ENCODE results near the gene SLC10A3. TPM values are rescaled to one million over a fixed set of nuclear protein-coding genes. Genes with fewer than 3 reads are reported as not detected.
"Not testable (repeated sequence)": the region's sequence is repeated elsewhere in the genome, so short reads cannot be mapped to it uniquely, and the experiment has no call there.

SLC10A3 gene
- polyA plus RNA-seq, 3 donors from 2014 or later = 53.1 to 110 (median 91.1) TPM

- no peaks in the 10 kb centered on the region for H3K9me3 Mint-ChIP-seq
- no peak overlapping the region for H3K4me3 Mint-ChIP-seq
- H3K27ac Mint-ChIP-seq = no peak overlapping the region
- H3K4me1 Mint-ChIP-seq = no peaks in the 10 kb centered on the region
- no peaks in the 10 kb centered on the region for H3K36me3 Mint-ChIP-seq
- H3K27me3 Mint-ChIP-seq (ENCODE audit: low read depth in 3 of 3) = peaks cover 1 to 7% (median 4%) of the 10 kb centered on the region in 3 donors
- DNase-seq = no peak
Observed at GRCh38 chrX:154502098-154502497, 11.7 kb upstream of the SLC10A3 start.

- H3K4me3 Mint-ChIP-seq; H3K27ac Mint-ChIP-seq; H3K9me3 Mint-ChIP-seq; H3K36me3 Mint-ChIP-seq; H3K4me1 Mint-ChIP-seq; H3K27me3 Mint-ChIP-seq (ENCODE audit: low read depth in 3 of 3); DNase-seq: not testable (repeated sequence)
Observed at GRCh38 chrX:154501423-154501822, 11.0 kb upstream of the SLC10A3 start.

- DNase-seq; H3K27me3 Mint-ChIP-seq (ENCODE audit: low read depth in 3 of 3); H3K36me3 Mint-ChIP-seq; H3K4me3 Mint-ChIP-seq; H3K9me3 Mint-ChIP-seq; H3K4me1 Mint-ChIP-seq; H3K27ac Mint-ChIP-seq: not testable (repeated sequence)
Observed at GRCh38 chrX:154496591-154497137, 6.2 kb upstream of the SLC10A3 start.

- peaks cover 0 to 8% of the 10 kb centered on the region in 2 donors for H3K4me1 Mint-ChIP-seq
- H3K27ac Mint-ChIP-seq = no peak overlapping the region
- H3K9me3 Mint-ChIP-seq = no peaks in the 10 kb centered on the region
- H3K27me3 Mint-ChIP-seq (ENCODE audit: low read depth in 3 of 3) = peaks cover 2 to 3% (median 3%) of the 10 kb centered on the region in 3 donors
- DNase-seq = no peak
- no peak overlapping the region for H3K4me3 Mint-ChIP-seq
- H3K36me3 Mint-ChIP-seq = no peaks in the 10 kb centered on the region
Observed at GRCh38 chrX:154495472-154495922, 5.1 kb upstream of the SLC10A3 start.

- Mint-ChIP-seq H3K27ac (no peak overlapping the region), H3K4me3 (no peak overlapping the region), H3K9me3 (no peaks in the 10 kb centered on the region), H3K27me3 (ENCODE audit: low read depth in 3 of 3) (peaks cover 3 to 7% (median 6%) of the 10 kb centered on the region in 3 donors), H3K4me1 (peaks cover 2 to 9% of the 10 kb centered on the region in 2 donors), H3K36me3 (no peaks in the 10 kb centered on the region)
- no peak for DNase-seq
Observed at GRCh38 chrX:154494715-154495114, 4.3 kb upstream of the SLC10A3 start.

GRCh38 chrX:154490021-154490413 lies 412 bp downstream of the SLC10A3 start:
- peaks cover 1 to 11% (median 6%) of the 10 kb centered on the region in 3 donors for H3K27me3 Mint-ChIP-seq (ENCODE audit: low read depth in 3 of 3)
- no peak for DNase-seq
- H3K36me3 Mint-ChIP-seq = no peaks in the 10 kb centered on the region
- no peaks in the 10 kb centered on the region for H3K9me3 Mint-ChIP-seq
- peaks cover 22 to 28% of the 10 kb centered on the region in 2 donors for H3K4me1 Mint-ChIP-seq
- H3K4me3 Mint-ChIP-seq = peak overlapping the region; percentile 83 to 88 (median 87)
- H3K27ac Mint-ChIP-seq = peak overlapping the region; percentile 87 to 95 (median 94)

- Mint-ChIP-seq H3K4me3 (peak overlapping the region; percentile 83 to 88 (median 87)), H3K4me1 (peaks cover 22 to 28% of the 10 kb centered on the region in 2 donors), H3K9me3 (no peaks in the 10 kb centered on the region), H3K27ac (peak overlapping the region; percentile 87 to 95 (median 94)), H3K36me3 (no peaks in the 10 kb centered on the region), H3K27me3 (ENCODE audit: low read depth in 3 of 3) (peaks cover 1 to 11% (median 6%) of the 10 kb centered on the region in 3 donors)
- DNase-seq = no peak
Observed at GRCh38 chrX:154489182-154489581, 1.2 kb downstream of the SLC10A3 start.

- no peak for DNase-seq
- peak overlapping the region; percentile 53 to 94 (median 84) for H3K27ac Mint-ChIP-seq
- H3K4me1 Mint-ChIP-seq = peaks cover 22 to 28% of the 10 kb centered on the region in 2 donors
- peak overlapping the region; percentile 21 to 87 (median 57) for H3K4me3 Mint-ChIP-seq
- H3K9me3 Mint-ChIP-seq = no peaks in the 10 kb centered on the region
- H3K27me3 Mint-ChIP-seq (ENCODE audit: low read depth in 3 of 3) = peaks cover 1 to 11% (median 6%) of the 10 kb centered on the region in 3 donors
- H3K36me3 Mint-ChIP-seq = no peaks in the 10 kb centered on the region
Observed at GRCh38 chrX:154488336-154489075, 1.9 kb downstream of the SLC10A3 start.

GRCh38 chrX:154487518-154488290 lies 2.7 kb downstream of the SLC10A3 start:
- Mint-ChIP-seq H3K27ac (peak overlapping the region; percentile 53 to 92 (median 86)), H3K27me3 (ENCODE audit: low read depth in 3 of 3) (peaks cover 1 to 11% (median 6%) of the 10 kb centered on the region in 3 donors), H3K4me1 (peaks cover 22 to 28% of the 10 kb centered on the region in 2 donors), H3K36me3 (no peaks in the 10 kb centered on the region), H3K4me3 (peak overlapping the region; percentile 57 to 81 (median 71)), H3K9me3 (no peaks in the 10 kb centered on the region)
- DNase-seq = no peak

GRCh38 chrX:154486396-154487207 lies 3.8 kb downstream of the SLC10A3 start, which contains the start of gene UBL4A:
TSS of gene UBL4A (minus strand) at chrX:154486615. CDS start at chrX:154486584, 31 bp downstream.
- DNase-seq = peak; percentile 65 to 71 (median 70)
- Mint-ChIP-seq H3K36me3 (no peaks in the 10 kb centered on the region), H3K27me3 (ENCODE audit: low read depth in 3 of 3) (peaks cover 3 to 13% (median 6%) of the 10 kb centered on the region in 3 donors), H3K27ac (peak within 1 kb of the TSS; percentile 75 to 92 (median 86)), H3K9me3 (no peaks in the 10 kb centered on the region), H3K4me1 (peaks cover 22 to 31% of the 10 kb centered on the region in 2 donors), H3K4me3 (peak within 1 kb of the TSS; percentile 66 to 81 (median 75))

GRCh38 chrX:154486052-154486395 lies 4.4 kb downstream of the SLC10A3 start:
- H3K4me1 Mint-ChIP-seq = peaks cover 22 to 28% of the 10 kb centered on the region in 2 donors
- peak overlapping the region in 1 of 5 donors; percentile 66 for H3K4me3 Mint-ChIP-seq

GRCh38 chrX:154485150-154486051 lies 5.0 kb downstream of the SLC10A3 start:
- no peaks in the 10 kb centered on the region for H3K9me3 Mint-ChIP-seq
- peak overlapping the region in 5 of 6 donors; percentile 68 to 81 (median 75) for H3K27ac Mint-ChIP-seq
- peak overlapping the region; percentile 49 to 65 (median 57) for H3K4me3 Mint-ChIP-seq
- peaks cover 2 to 10% (median 4%) of the 10 kb centered on the region in 3 donors for H3K27me3 Mint-ChIP-seq (ENCODE audit: low read depth in 3 of 3)
- peaks cover 22 to 24% of the 10 kb centered on the region in 2 donors for H3K4me1 Mint-ChIP-seq
- DNase-seq = peak in 1 of 3 donors; percentile 10
- H3K36me3 Mint-ChIP-seq = no peaks in the 10 kb centered on the region

More at GRCh38 chrX:154486052-154486395, 4.4 kb downstream of the SLC10A3 start:
- Mint-ChIP-seq H3K27me3 (ENCODE audit: low read depth in 3 of 3) (peaks cover 3 to 12% (median 6%) of the 10 kb centered on the region in 3 donors), H3K36me3 (no peaks in the 10 kb centered on the region), H3K9me3 (no peaks in the 10 kb centered on the region), H3K27ac (no peak overlapping the region)
- peak; percentile 51 to 56 (median 55) for DNase-seq

Measured in immature natural killer cell (primary cell).